Skeletal muscle satellite cell (primary cell): ENCODE results near the gene IL20RB.

Experiments used
- H3K27me3 ChIP-seq: 2 replicates; pipeline ENCODE4 v1.7.0; 2013; ENCODE audit warnings: low read length; ENCODE audit not compliant: control insufficient read depth, insufficient read depth
- H3K36me3 ChIP-seq: 2 replicates; pipeline ENCODE4 v1.7.0; 2013; ENCODE audit warnings: mild to moderate bottlenecking, control low read depth, low read length; ENCODE audit not compliant: insufficient read depth
- H3K4me1 ChIP-seq: 2 replicates; pipeline ENCODE4 v1.7.0; 2013; ENCODE audit warnings: low read length; ENCODE audit not compliant: control insufficient read depth, insufficient read depth
- H3K4me2 ChIP-seq: 2 replicates; pipeline ENCODE4 v1.7.0; 2013; ENCODE audit warnings: mild to moderate bottlenecking, low read length
- H3K4me3 ChIP-seq: 2 replicates; pipeline ENCODE4 v1.7.0; 2013; ENCODE audit warnings: low read length
- H3K9ac ChIP-seq: 2 replicates; pipeline ENCODE4 v1.7.0; 2013; ENCODE audit warnings: mild to moderate bottlenecking, low read depth, low read length, moderate library complexity
- H3K9me3 ChIP-seq: replicated peaks from 2 replicates; pipeline ENCODE4 v1.7.0; 2013; ENCODE audit warnings: mild to moderate bottlenecking, control low read depth, low read length

The IL20RB gene

GRCh38 chr3:136949146-136949545, 8.6 kb upstream of the IL20RB start:
- H3K4me3 ChIP-seq: no peak overlapping the region

GRCh38 chr3:136949708-136950107, 8.1 kb upstream of the IL20RB start:
- H3K4me3 ChIP-seq: no peak overlapping the region
- H3K9ac ChIP-seq: no peak overlapping the region
- H3K27me3 ChIP-seq: no peaks in the 10 kb centered on the region

More at GRCh38 chr3:136949146-136949545, 8.6 kb upstream of the IL20RB start:
- H3K9ac ChIP-seq: no peak overlapping the region
- H3K27me3 ChIP-seq: no peaks in the 10 kb centered on the region
- no peak overlapping the region for H3K4me2 ChIP-seq
- H3K36me3 ChIP-seq: peaks cover 11% of the 10 kb centered on the region
- no peaks in the 10 kb centered on the region for H3K9me3 ChIP-seq
- H3K4me1 ChIP-seq: peaks cover 4% of the 10 kb centered on the region

GRCh38 chr3:136950623-136951022, 7.2 kb upstream of the IL20RB start:
- Histone ChIP-seq H3K4me2 (no peak overlapping the region), H3K9ac (no peak overlapping the region), H3K9me3 (no peaks in the 10 kb centered on the region), H3K4me1 (peaks cover 14% of the 10 kb centered on the region), H3K4me3 (no peak overlapping the region), H3K36me3 (peaks cover 9% of the 10 kb centered on the region), H3K27me3 (no peaks in the 10 kb centered on the region)

More at GRCh38 chr3:136949708-136950107, 8.1 kb upstream of the IL20RB start:
- Histone ChIP-seq H3K36me3 (peaks cover 11% of the 10 kb centered on the region), H3K9me3 (no peaks in the 10 kb centered on the region), H3K4me1 (peaks cover 5% of the 10 kb centered on the region), H3K4me2 (no peak overlapping the region)

GRCh38 chr3:136952292-136952691, 5.5 kb upstream of the IL20RB start:
- H3K4me1 ChIP-seq: peaks cover 26% of the 10 kb centered on the region
- H3K36me3 ChIP-seq: no peaks in the 10 kb centered on the region
- no peak overlapping the region for H3K4me2 ChIP-seq
- H3K4me3 ChIP-seq: no peak overlapping the region
- no peaks in the 10 kb centered on the region for H3K27me3 ChIP-seq
- no peak overlapping the region for H3K9ac ChIP-seq
- no peaks in the 10 kb centered on the region for H3K9me3 ChIP-seq

GRCh38 chr3:136954251-136954650, 3.5 kb upstream of the IL20RB start:
- Histone ChIP-seq H3K36me3 (no peaks in the 10 kb centered on the region), H3K27me3 (no peaks in the 10 kb centered on the region), H3K9me3 (no peaks in the 10 kb centered on the region), H3K4me1 (peaks cover 30% of the 10 kb centered on the region), H3K9ac (no peak overlapping the region), H3K4me2 (no peak overlapping the region), H3K4me3 (no peak overlapping the region)

- H3K27me3 ChIP-seq: no peaks in the 10 kb centered on the region
- H3K9ac ChIP-seq: no peak overlapping the region
- H3K36me3 ChIP-seq: no peaks in the 10 kb centered on the region
- no peak overlapping the region for H3K4me3 ChIP-seq
- peaks cover 30% of the 10 kb centered on the region for H3K4me1 ChIP-seq
- no peaks in the 10 kb centered on the region for H3K9me3 ChIP-seq
- H3K4me2 ChIP-seq: peak overlapping the region; percentile 58
Measured at GRCh38 chr3:136954980-136955780, 2.6 kb upstream of the IL20RB start.

GRCh38 chr3:136955813-136956212, 2.0 kb upstream of the IL20RB start:
- H3K36me3 ChIP-seq: no peaks in the 10 kb centered on the region
- no peaks in the 10 kb centered on the region for H3K27me3 ChIP-seq
- no peak overlapping the region for H3K4me3 ChIP-seq
- peaks cover 32% of the 10 kb centered on the region for H3K4me1 ChIP-seq
- H3K4me2 ChIP-seq: peak overlapping the region; percentile 58
- no peak overlapping the region for H3K9ac ChIP-seq
- no peaks in the 10 kb centered on the region for H3K9me3 ChIP-seq

- Histone ChIP-seq H3K4me2 (no peak overlapping the region), H3K4me3 (no peak overlapping the region), H3K9ac (no peak overlapping the region), H3K9me3 (no peaks in the 10 kb centered on the region), H3K4me1 (peaks cover 40% of the 10 kb centered on the region), H3K36me3 (no peaks in the 10 kb centered on the region), H3K27me3 (no peaks in the 10 kb centered on the region)
Measured at GRCh38 chr3:136956971-136957370, 812 bp upstream of the IL20RB start.

- no peak overlapping the region for H3K4me3 ChIP-seq
- H3K27me3 ChIP-seq: no peaks in the 10 kb centered on the region
- no peaks in the 10 kb centered on the region for H3K36me3 ChIP-seq
- no peak overlapping the region for H3K9ac ChIP-seq
- no peaks in the 10 kb centered on the region for H3K9me3 ChIP-seq
- H3K4me1 ChIP-seq: peaks cover 36% of the 10 kb centered on the region
- H3K4me2 ChIP-seq: no peak overlapping the region
Measured at GRCh38 chr3:136958939-136959338, 1.2 kb downstream of the IL20RB start.

GRCh38 chr3:136959599-136959998, 1.8 kb downstream of the IL20RB start:
- Histone ChIP-seq H3K9me3 (no peaks in the 10 kb centered on the region), H3K4me1 (peaks cover 36% of the 10 kb centered on the region), H3K36me3 (no peaks in the 10 kb centered on the region), H3K27me3 (no peaks in the 10 kb centered on the region), H3K9ac (no peak overlapping the region), H3K4me3 (no peak overlapping the region), H3K4me2 (no peak overlapping the region)

- Histone ChIP-seq H3K36me3 (no peaks in the 10 kb centered on the region), H3K9me3 (no peaks in the 10 kb centered on the region), H3K9ac (no peak overlapping the region), H3K4me3 (no peak overlapping the region), H3K27me3 (no peaks in the 10 kb centered on the region), H3K4me2 (no peak overlapping the region), H3K4me1 (peaks cover 21% of the 10 kb centered on the region)
Measured at GRCh38 chr3:136960838-136961836, 3.4 kb downstream of the IL20RB start.
